Nucleus accumbens (tissue), 56 donors: ENCODE results near the gene MRPL55.

Source experiments
- DNase-seq, 56 donors: peaks; one replicate each; lab custom pipeline; 2025; lab: John Stamatoyannopoulos, UW

The MRPL55 gene

DNA sequence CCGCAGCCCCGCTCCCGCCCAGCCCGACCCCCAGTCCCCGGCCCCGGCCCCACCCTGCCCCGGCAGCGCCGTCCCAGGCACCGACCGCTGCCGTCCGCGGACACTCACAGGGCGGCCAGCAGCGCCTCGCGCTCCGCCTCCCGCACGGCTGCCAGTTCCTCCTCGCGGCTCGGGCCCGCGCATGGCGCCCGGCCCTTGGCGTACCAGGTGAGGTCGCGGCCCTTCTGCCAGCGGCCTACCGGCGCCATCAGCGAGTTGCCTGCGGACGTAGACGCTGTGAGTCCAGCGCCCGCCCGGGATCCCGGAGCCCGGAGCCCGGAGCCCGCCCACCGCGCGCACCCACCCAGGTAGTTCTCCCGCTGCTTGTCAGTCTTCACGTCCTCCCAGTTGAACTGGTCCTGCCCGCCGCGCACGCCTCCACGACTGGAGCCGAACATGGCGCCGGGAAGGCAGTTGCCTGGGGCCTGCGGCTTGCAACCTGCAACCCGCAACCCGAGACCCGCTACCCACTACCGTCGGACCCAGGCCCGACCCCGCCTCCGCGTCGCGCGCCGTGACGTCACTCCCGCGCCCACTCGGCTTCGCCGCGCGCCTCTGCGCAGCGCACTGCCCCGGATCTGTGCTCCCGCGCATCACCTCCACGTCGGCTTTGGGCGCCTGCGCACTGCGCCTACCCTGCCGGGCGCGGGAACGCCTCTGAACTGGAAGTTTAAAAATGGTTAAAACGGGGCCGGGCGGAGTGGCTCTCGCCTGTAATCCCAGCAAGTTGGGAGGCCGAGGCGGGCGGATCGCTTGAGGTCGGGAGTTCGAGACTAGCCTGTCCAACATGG is 6.1 kb downstream of the MRPL55 start, which contains the start of gene C1orf35:
Gene C1orf35, minus strand, starts transcription at position 535 of the 830 bp plus-strand sequence. Its CDS starts 98 bp downstream, at position 437.
- DNase-seq: peak in 55 of 56 donors; percentile 31 to 94 (median 83)

DNA sequence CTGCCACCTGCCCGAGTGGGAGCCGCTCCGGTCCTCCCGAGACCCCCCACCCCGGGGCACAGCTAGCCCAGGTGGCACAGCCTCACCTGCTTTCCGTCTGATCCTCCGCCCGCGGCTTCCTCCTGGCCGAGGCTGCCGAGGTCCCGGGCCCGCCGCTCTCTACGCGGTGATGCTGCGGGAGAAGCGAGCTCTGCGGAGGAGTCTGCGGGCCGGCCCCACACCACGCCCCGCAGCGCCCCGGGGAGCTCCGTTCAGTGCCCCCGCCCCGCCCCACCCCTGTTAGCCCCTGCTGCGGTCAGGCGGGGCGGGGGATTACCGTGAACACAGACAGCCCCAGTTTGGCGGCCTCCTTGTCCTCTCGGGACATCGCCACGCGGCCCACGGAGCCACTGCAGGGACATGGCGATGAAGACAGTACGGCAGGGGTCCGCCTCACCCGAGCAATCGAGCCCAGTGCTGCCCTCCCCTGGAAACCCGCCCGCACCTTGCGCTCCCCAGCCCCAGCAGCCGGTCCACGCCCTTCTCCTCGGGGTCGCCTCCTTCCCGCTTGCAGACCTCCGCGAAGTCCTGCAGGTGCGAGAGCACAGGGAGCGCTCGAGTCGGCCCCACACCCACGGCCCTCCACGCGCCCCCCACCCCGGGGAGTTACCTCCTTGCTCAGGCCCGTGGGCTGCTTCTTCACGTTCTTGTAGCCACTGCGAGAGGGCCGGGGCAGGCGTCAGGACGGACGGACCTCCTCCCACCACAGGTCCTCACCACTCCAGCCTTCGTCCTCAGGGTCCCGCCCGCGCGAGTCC is 6.9 kb downstream of the MRPL55 start:
- DNase-seq: no peak

DNA sequence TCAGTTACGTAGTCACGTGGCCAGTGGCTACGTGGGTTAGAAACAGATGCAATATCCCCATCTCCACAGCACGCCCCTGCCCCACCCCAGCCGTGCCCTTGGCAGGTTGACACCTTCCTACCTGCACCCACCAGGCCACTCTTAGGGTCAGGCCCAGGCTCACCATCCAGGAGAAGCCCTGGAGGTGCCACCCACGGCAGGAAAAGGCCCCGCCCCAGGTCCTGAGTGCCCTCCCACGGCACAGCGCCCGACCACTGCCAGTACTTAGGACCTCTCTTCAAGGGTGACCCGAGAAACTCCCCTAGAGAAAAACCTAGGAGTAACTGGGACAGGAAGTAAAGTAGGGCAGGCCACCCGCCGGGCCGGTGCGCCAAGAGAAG is 7.5 kb downstream of the MRPL55 start:
- DNase-seq: no peak

DNA sequence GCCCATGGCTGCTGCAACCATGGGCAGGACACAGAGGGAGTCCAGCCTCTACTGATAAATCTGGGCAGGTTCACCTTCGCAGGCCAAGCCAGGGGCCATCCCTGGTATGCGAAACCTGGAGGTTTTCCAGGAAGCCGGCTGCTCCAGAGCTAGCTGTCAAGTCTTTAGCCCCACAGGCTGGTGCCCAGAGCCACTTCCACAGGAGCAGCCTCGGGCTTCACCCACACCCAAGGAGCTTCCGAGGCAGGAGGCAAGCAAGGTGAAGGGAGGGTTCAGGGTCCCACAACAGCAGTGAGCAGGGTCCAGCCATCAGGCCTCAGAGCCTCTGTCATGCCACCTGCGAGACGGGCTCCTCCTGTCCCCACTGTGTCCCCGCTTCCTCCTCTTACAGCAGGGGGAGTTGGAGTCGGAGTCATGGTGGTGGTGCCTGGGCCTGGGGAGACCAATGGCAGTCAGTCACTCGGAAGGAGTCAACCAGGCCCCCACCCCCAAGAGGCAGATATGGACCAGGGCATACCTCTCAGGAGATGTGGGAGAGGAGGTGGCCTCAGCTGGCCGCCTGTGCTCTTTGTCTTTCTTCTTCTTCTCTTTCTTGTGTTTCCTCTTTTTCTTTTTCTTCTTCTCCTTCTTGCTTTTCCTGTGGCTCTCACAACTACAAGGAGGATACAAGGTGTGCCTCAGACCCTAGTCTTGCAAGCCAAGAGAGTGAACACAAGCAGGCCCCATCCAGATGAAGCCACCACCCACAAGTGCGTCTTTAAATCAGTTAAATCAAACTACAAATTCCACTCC is 8.1 kb downstream of the MRPL55 start:
- no peak for DNase-seq

DNA sequence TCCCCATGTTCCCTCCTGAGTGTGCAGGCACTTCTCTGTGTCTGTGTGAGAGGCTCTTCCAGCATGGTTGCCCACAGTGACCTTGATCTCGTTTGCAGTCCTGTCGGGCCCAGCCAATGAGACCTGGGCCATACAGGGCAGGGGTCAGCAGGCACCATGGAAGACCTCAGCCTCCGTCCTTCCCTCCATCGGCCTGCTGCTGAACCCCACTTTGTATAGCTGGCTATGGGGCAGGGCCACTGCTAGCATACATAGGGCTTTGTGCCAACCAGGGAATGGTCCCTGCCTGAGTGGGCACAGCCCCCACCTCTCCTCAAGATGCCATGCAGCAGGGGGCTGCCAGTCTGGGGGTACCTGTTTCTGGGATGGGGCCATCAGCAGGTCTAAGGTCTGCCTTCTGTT is 9.8 kb downstream of the MRPL55 start:
- no peak for DNase-seq

DNA sequence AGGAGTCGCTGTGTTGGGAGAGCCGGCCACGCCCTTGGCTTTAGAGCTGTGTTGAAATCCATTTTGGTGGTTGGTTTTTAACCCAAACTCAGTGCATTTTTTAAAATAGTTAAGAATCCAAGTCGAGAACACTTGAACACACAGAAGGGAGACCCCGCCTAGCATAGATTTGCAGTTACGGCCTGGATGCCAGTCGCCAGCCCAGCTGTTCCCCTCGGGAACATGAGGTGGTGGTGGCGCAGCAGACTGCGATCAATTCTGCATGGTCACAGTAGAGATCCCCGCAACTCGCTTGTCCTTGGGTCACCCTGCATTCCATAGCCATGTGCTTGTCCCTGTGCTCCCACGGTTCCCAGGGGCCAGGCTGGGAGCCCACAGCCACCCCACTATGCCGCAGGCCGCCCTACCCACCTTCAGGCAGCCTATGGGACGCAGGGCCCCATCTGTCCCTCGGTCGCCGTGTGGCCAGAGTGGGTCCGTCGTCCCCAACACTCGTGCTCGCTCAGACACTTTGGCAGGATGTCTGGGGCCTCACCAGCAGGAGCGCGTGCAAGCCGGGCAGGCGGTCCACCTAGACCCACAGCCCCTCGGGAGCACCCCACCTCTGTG is 10.7 kb downstream of the MRPL55 start:
- no peak for DNase-seq

DNA sequence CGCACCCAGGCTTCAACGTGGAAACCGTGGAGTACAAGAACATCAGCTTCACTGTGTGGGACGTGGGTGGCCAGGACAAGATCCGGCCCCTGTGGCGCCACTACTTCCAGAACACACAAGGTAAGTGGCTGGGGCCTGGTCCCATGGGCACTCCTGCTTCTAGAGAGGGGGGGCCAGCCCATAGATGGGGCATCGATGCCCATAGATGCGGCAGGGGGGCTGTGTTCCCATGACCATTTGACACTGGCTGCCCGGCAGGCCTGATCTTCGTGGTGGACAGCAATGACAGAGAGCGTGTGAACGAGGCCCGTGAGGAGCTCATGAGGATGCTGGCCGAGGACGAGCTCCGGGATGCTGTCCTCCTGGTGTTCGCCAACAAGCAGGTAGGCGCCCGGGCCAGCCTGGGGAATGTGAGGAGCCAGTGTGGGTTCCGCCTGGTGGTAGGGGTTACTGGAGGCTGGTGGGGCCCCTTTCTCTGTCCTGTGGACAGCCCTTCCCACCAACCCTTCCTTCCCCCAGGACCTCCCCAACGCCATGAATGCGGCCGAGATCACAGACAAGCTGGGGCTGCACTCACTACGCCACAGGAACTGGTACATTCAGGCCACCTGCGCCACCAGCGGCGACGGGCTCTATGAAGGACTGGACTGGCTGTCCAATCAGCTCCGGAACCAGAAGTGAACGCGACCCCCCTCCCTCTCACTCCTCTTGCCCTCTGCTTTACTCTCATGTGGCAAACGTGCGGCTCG is 11.6 kb downstream of the MRPL55 start:
- DNase-seq: no peak

DNA sequence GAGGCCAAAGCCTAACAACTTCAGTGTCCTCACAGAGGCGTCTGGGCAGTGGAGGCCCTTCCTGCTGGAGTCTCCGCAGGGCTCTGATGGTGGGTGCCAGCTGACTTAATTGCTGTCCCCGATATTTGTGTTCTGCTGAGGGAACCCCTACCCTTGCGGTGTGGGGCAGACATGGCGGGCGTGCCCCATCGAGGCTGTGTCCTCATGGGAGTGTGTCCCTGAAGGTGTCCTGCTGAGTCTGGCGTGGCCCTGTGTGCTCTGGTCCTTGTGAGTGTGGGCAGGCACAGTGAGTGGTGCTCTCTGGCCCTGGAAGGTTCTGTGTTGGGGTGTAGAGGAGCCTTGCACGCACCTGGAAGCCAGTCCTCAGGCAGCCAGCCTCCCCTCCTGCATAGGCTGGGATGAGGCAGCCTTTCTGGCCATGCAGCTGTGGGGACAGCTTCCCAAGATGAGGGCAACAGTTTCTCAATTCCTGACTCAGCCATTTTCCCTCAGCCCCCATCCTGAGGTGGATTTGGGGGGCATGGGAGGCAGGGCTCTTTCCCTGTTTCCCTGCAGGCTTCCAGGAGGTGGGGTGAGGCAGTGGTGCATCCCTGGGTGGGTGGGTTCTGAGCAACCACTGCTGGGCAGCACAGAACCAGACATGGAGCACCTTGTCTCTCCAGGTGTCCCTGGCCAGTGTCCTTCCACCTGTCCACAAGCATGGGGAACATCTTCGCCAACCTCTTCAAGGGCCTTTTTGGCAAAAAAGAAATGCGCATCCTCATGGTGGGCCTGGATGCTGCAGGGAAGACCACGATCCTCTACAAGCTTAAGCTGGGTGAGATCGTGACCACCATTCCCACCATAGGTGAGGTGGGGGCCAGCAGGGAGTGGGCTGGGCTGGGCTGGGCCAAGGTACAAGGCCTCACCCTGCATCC is 12.4 kb downstream of the MRPL55 start:
- DNase-seq: no peak

DNA sequence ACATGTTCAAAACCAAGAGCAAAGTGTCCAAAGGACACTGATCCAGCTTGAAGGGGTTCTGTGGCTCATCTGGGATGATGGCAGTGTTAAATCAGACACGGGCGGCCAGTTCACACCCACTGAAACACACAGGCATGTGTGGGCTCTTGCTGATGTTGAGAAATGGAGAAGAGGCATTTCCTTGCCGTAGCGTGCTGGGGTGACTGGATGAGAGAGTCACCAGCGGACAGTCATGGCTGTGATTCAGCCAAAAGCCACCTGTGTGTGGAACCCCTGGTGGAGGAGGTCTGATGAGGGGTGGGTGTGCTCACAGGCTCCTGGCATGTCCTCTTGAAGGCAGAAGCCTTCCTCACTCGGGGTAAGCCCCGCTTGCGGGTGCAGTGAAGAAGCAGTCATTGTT is 13.2 kb downstream of the MRPL55 start:
- DNase-seq: no peak

DNA sequence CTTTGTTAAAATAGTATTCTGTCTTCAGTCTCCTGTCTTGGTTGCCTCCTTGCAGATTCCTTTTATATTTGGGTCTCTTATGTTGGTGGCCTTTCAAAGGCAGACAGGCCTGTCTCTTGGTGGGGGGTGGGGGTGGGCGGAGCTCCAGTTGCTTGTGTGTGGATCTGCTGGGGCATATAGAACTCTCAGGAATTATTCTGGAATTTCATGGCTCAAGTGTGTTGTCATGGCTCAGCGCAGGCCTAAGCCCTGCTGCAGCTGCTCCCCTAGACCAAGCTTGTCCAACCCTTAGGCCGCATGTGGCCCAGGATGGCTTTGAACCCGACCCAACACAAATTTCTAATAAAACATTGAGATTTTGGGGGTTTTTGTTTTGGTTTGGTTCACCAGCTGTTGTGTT is 13.9 kb downstream of the MRPL55 start:
- DNase-seq: no peak

DNA sequence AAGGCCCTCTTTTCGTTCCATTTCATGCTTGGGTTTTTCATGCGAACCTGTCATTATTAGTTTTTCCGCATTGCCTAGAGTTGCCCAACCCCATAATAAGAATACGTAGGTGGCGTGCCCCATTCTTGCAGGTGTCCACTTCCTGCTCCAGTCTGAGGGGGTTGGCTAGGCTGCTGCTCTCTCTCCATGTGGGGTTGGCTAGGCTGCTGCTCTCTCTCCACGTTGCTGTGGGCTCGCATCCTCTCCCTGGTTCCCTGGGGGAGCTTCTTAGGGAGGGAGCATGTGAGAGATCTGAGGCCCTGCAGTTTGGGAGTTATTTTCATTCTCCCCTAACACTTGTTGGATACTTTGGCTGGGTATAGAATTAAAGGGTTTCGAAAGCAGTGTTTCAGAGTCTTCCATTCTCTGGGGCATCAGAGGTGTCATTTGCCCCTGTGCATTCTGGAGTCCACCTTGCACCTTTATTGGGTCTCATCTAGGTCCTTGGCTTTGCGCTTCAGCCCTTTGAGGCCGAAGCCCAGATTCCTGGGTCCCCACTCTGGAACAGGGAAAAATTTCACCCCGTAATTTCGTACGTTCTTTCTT is 14.6 kb downstream of the MRPL55 start:
- DNase-seq: no peak

DNA sequence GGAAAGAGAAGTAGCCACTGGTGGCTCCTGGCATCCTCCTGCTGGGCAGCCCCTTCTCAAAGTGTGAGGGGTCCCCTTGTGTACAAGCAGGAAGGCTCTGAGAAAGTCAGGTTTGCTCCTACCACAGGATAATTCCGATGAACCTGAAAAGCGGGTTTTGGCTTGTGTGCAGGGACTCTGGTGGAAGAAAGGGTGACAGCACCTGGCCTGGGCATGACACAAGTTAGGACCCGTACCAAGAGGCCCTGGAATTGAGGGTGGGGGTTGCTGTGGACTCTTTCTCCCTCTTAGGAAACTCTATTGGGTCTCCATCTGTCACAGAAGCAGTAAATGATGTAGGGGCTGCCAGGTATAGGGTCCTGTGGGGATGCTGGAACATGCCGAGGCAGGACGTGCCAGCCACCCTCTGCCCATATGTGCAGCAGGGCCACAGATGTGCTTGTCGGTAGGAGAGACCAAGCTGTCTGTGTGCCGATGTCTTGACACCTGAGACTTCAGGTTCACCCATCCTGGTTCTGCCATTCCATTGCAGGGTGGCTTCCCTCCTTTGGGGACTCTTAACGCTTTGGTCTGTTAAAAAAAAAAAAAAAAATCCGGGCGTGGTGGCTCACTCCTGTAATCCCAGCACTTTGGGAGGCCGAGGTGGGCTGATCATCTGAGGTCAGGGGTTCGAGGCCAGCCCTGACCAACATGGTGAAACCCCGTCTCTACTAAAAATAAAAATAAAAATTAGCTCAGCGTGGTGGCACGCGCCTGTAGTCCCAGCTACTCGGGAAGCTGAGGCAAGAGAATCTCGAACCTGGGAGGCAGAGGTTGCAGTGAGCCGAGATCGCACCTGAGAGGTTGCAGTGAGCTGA is 15.8 kb downstream of the MRPL55 start:
- no peak for DNase-seq

DNA sequence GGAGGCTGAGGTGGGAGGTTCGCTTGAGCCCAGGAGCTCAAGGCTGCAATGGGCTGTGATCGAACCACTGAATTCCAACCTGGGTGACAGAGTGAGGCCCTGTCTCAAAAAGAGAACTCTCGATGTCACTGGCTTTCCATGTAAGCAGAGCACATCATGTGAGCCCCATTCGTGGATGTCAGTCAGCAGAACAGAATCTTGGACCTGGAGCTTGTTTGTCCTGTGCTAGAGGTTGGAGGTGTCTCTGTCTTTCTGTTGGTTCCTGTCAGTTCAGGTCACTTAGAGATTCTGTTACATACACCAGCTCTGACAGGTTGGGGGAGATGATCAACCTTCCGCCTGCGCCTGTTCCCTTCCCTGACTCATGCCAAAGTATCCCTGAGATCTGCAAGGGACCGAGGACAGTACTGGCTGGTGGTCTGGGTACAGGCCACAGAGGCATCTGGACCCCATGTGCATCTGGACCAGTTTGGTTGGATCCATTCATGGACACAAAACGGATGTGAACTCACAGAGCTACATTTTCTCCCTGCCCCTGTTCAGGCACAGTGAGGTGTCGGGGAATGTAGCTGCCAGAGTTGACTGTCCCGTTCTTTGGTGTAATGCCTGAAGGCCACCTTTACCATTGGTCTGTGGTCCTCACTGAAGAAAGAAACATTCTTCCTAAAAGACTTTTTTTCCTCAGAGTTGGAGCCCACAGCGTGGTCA is 16.6 kb downstream of the MRPL55 start:
- DNase-seq: no peak

DNA sequence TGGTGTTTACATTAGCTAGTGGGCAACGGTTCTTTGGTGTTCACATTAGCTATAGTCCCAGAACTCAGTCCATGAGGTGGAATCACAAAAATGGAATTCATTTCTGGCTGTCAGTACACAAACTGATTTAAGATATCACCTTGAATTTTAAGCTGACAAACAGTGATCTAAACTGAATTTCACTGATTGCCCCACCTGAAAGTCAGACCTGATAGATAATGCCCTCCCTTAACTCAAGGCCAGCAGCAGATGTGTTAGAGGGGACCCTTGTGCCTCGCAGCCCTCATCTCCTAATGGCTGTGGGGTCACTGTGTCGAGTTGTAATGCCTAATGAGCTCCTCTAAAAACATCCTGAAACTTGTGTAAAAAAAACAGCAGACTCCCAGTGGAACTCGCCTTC is 18.0 kb downstream of the MRPL55 start:
- DNase-seq: no peak

DNA sequence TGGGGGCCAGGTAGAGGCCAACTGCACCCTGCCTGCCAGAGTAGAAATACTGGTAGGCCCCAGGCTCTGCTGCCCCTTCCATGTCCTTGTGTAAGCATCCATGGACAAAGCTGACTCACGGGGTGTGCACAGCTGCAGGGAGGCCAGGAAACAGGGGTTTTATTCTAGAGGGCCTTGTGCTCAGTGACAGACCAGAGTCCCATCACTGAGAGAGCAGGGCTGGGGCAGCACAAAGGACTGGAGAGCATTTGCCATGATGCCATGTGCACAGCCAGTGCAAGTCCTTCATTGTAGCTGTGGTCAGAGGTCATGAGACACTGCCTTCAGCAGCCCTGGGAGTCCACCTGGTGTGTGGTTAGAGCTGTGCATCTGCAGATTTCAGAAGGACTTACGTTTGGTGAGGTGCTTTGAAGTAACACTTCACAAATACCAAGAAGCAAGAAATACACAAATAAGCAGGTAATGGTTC is 18.5 kb downstream of the MRPL55 start:
- peak in 2 of 56 donors; percentile 19 to 29 for DNase-seq

DNA sequence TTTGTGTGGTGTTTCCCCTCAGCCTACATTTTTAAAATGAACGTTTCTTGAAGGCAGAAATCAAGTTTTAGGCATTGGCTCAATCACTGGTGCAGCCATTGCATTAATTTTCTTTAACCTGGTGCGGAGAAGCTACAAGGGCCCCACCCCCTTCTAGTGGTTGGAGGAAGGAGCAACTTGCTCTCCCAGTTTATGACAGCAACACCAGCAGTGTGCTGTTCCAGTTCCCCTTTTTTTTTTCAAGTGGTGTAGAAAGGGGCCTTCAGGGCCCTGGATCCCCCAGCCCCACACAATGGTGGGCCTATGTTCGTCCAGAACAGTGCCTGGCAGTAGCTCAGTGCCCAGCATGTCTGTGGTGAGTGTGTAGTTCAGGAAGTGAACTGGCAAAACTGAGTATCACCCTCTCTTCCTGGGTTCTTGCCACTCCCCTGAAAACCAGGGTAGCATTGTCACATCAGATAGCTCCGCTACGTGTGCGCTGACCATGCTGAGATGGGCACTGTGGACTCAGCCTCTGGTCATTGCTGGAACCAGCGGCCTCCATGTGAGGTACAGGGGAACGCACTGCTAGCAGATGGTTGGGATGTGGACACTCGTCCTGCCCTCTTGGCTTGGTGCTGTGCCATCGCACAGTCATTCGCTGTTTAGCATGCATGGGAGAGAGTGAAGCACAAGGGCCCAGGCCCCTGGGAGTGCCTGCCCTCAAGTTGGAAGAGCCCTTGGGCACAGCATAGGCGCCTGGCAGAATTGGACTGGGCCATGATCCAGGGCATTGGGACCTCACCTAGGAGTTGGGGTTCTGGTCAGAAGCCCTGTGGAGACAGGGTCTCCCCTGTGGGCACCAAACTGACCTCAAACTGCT is 19.3 kb downstream of the MRPL55 start:
- DNase-seq: no peak
